GM04504 (cell line): ENCODE measurements around the gene GLIPR2.
A peak's percentile ranks its signal among the peaks of the same experiment; 100 is the strongest.
"Not testable (repeated sequence)": the region's sequence is repeated elsewhere in the genome, so short reads cannot be mapped to it uniquely, and the experiment has no call there.

ENCODE experiments used
- DNase-seq: peaks from one replicate; pipeline ENCODE4 v3.0.0-alpha.2; 2012; ENCODE audit warnings: low read depth

The GLIPR2 gene

DNA sequence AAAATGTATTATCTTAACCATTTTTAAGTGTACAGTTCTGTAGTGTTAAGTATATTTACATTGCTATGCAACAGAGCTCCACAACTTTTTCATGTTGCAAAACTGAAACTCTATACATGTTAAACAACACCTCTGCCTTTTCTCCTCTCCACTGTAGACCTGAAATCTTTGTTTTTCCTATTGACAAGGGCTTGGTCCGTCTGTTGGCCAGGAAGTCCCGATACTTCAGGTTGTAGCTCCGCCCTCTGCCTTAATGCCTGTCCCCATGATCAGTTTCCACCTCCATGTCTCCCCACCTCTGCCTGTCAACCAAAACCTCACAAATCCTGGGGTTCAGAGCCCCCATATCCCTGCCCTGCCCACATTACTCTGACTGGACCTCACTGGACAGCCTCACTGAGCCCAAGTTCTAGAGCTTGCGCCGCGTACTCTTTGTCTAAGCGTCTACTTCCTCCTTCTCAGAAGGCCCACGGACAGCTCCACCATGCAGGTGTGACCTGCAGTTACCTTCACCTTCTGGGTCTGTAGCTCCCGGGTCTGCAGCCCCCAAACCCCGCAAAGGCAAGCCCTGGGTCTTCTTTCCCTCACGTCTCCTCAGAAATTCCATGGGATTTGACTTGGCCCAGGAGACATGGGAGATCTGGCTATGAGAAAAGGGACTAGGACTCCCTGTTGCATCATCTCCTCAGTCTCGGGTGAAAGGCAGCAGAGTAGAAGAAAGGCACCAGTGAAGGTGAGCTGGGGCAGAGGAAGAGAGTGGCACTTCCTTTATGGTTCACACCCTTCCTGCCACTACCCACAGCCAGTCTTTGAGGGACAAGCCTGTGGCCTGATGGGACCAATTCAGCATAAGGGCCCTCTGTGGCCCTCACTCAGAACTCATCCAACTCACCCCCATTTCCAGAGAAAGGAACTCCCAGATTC lies 8.0 kb downstream of the GLIPR2 start:
- no peak for DNase-seq

DNA sequence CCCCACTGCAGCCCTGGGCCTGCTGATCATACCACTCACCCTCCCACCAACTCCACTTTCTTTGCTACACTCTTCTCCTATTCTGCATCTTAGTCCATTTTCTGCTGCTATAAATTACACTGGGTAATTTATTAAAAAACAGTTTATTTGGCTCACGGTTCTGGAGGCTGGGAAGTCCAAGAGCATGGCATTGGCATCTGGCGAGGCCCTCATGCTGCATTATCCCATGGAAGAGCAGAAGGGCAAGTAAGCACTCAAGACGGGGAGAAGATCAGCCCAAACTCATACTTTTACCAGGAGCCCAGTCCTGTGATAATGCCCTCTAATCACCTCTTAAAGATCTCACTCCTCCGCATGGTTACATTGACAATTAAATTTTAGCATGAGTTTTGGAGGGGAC lies 9.4 kb downstream of the GLIPR2 start:
- no peak for DNase-seq

DNA sequence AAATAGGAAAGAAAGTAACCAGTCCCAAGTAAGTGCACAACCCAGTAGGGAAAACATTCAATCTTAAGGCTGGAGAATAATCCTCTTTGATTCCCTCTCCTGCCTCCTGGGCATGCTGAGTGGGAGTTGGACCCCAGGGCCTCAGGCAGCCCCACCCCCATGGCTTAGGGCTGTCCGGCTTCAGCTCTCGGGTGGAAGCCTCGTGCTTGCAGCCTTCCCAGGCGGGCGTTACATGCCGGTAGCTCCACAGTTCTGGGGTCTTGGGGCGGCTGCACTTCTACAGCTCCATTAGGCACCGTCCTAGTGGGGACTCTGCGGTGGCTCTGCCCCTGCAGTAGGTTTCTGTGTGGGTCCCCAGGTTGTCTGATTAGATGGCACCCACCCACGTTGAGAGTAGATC lies 10.1 kb downstream of the GLIPR2 start:
- no peak for DNase-seq

DNA sequence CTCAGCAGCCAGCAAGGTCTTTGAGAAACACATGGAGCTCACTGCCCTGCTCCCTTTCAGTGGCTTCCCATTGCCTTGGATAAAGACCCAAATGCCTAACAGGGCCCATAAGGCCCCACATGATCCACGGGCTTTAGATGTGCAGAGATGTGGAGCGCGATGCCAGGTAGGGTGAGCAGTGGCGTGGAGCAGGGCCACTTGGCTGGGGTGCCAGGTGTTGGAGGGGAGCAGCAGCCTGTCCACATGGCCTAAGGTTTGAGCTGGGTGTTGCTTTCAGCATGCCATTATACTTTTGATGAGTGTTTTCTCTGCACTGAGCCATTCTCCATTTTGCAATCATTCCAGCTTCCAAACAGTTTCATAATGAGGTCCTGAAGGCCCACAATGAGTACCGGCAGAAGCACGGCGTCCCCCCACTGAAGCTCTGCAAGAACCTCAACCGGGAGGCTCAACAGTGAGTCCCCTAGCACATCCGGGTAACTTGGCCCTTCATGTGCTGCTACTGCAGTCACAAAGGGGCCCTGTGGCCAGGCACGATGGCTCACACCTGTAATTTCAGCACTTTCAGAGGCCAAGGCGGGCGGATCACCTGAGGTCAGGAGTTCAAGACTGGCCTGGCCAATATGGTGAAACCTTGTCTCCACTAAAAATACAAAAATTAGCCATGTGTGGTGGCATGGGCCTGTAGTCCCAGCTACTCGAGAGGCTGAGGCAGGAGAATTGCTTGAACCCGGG lies 11.1 kb downstream of the GLIPR2 start:
- DNase-seq, result no peak

DNA sequence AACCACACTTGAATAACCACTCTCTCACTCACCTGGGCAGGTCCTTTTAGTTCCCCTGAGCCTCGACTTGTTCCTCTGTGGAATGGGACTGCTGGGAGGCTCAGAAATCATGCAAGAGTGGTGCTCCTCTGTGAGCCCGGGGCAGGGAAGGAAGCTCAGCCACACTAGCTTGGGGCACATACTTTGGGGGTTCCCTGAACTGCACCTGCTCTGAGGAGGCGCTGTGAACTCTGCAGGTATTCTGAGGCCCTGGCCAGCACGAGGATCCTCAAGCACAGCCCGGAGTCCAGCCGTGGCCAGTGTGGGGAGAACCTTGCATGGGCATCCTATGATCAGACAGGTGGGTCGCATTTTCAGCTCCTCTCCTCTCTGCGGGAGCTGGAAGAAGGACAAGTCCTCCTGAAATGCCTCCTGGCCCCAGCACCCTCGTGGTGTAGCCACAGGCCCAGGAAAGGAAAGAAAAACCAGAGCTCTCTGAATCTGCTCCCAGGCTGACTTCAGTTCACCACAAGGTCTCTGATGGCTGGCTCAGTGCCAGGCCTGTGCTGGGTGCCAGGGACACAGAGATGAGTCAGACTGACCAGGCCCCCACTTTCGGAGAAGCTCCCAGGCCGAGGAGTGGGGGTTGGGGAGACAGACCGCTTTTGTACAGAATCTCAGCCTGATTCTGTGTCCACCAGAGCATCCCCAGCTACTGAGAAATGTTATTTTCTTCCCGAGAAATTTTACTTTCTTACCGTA lies 11.9 kb downstream of the GLIPR2 start:
- DNase-seq, result peak; percentile 96

DNA sequence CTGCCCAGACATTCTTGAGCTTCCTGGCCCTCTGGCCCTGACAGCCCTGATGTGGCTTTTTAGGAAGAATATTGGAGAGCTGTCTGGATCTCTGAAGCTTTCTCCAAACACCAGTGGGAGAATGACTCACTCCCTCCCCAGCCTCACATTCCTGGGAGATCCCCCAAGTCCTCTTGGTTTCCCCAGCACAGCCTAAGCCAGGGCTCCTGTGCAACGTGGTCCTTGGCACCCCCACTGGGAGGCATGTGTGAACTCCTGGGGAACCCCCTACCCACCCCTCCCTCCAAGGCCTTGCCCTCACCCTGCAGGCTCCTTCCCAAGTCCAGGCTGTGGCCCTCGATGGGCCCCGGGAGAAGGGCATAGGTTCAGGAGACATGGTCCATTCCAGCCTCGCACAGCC lies 12.7 kb downstream of the GLIPR2 start:
- DNase-seq, result no peak

DNA sequence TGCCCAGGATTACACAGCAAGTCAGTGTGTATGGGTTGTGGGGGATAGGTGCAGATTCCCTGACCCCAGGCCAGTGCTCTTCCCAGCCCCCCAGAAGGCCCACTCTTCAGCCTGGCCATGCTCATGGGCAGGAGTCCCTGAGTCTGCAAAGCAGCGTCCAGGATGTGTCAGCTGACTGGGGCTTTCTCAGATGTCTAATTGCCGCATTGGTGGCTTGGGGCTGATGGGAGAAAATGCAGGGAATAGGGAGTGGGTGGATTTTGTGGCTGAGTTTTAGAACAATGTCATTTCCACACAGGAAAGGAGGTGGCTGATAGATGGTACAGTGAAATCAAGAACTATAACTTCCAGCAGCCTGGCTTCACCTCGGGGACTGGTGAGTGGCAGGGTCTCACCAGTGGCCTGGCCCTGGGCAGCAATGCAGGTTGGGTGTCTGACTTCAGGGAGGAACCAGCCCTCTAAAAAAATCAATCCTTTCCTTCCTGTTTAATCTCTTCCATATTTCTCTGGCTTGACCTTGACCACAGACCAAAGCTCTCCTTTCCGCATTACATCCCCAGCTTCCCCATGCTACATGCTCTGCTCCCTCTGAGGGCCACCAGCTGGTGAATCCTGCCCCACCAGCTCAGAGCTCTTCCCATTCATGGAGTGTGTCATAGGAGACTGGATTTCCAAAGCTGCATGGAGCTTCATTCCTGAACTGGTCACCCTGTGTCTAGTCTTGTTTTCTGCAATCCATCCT lies 14.2 kb downstream of the GLIPR2 start:
- no peak for DNase-seq

DNA sequence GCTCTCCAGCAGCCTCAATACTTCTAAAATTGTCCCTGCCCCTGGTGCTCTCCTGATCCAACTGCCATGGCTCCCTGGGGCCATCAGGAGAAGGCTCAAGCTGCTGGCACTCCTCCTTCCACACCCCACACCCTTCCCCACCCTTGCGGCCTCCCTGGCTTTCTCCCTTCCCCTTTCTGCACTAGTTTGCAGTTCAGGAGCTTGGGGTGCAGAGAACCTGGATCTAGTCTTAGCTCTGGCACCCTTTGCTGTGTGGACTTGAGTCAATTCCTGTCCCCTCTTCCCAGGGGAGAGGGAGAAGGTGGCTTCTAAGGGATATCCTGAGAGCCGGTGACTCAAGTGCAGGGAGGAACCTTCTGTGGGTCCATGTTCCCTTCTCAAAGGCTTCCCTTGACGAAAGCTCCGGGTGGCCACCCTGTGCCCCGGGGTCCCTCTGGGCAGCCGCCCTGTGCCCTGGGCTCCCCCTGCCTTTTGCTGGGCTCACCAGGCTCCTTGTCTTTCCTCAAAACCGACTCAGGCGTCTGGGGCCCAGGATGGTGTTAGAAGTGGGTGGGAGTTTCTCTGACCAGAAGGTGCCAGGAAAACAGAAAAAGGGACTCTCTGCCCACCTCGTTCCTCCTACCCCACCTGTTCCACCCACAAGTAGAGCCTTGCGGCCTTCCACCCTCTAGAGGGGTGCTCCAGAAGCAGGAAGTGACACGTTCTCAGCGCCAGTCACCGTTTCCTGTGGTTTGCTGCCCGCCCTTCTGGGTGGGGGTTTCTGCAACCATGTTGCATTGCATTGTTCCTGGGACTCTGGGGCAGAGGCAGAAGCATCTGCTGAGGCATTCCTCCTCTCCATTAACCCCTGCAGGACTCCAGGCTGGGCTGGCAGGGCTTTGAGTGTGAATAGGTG lies 15.0 kb downstream of the GLIPR2 start:
- no peak for DNase-seq

DNA sequence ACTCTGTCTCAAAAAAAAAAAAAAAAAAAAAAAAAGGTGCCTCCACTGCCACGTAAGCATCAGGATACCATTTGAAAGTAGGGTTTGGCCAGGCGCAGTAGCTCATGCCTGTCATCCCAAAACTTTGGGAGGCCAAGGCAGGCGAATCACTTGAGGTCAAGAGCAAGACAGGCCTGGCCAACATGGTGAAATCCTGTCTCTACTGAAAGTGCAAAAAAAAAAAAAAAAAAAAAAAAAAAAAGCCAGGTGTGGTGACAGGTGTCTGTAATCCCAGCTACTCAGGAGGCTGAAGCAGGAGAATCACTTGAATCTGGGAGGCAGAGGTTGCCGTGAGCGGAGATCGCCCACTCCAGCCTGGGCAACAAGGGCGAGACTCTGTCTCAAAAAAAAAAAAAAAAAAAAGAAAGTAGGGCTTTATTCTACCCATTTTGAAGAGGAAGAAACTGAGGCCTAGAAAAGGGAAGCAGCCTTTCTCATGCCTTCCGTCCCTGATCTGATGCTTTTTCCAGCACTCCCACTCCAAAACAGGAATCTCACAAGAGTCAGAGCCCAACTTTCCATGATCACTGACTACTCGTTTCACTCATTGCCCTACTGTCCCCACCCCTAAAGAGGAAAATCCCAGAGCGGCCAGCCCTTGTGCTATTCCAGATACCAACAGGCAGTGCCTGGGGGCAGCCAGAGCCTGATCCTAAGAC lies 16.4 kb downstream of the GLIPR2 start:
- no peak for DNase-seq

DNA sequence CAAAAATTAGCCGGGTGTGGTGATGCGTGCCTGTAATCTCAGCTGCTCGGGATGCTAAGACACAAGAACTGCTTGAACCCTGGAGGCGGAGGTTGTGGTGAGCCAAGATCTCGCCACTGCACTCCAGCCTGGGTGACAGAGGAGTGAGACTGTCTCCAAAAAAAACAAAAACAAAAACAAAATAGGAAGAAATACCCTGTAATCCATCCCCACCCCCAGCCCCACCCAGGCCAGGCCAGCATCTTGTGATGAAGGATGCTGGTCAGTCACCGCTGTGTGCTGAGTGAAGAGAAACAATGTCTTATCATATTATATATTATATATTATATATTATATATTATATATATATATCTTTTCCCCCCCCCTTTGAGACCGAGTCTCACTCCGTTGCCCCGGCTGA lies 17.2 kb downstream of the GLIPR2 start:
- no peak for DNase-seq

DNA sequence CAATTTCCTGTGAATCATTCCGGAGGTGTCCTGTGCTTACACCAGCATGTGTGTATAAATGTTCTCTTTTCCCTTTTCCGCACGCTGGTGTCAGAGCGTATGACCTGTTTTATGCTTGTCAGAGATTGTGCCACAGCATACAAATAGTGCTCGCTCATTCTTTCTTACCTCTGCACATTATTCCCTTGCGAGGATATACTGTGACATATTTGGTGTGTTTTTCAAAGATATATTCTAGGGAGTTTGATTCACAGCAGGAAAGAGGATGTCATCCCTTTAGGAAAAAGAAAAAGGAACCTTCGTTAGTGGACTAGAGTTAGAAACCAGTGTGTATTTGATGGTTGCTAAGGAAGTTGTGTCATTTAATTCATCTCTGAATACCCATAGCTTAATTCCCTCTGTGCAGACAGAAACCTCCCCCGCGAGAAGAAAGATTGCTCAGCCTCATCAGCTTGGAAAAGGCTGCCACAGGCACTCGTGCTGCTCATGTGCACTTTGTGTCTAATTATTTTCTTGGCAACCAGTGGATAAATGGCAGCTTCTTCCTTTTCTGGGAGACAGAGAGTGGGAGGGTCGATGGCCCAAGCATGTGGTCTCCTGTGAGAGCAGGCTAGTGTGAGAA lies 17.9 kb downstream of the GLIPR2 start:
- DNase-seq, result no peak

DNA sequence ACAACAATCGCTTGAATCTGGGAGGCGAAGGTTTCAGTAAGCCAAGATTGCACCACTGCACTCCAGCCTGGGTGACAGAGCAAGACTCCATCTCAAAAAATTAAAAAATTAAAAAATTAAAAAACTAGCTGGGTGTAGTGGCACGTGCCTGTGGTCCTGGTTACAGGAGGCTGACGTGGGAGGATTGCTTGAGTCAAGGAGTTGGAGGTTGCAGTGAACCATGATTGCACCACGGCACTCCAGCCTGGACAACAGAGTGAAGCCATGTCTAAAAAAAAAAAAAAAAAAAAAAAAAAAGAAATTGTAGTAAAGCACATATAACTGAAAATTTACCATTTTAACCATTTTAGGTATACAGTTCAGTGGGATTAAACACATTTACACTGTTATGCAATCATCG lies 19.6 kb downstream of the GLIPR2 start:
- DNase-seq, result no peak

DNA sequence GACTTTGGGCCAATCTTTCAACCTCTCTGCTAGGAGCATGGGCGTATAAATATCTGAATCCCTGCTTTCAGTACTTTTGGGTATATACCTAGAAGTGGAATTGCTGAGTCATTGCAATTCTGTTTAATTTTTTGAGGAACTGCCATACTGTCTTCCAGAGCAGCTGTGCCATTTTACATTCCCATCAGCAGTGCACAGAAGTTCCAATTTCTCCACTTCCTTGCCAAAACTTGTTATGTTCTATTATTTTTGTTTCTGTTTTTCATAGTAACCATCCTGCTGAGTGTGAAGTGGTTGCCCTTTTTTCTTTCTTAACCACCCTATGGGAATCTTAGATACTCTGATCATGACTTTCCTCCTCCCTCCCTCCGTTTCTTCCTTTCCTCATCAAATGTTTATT lies 21.6 kb downstream of the GLIPR2 start:
- DNase-seq, result no peak

DNA sequence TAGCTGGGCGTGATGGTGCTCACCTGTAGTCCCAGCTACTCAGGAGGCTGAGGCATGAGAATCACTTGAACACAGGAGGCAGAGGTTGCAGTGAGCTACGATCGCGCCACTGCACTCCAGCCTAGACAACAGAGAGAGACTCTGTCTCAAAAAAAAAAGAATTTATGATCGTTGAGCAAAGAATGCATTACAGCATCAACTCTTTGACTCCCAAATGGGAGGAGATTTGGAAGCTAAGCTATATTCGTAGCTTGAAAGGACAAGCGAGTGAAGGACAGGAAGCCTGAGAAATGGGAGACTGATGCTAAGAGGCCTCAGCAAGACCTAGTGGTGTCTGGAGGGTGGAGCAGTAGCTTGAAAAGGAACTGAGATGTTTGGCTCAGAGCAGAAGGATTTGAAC lies 22.4 kb downstream of the GLIPR2 start:
- no peak for DNase-seq

DNA sequence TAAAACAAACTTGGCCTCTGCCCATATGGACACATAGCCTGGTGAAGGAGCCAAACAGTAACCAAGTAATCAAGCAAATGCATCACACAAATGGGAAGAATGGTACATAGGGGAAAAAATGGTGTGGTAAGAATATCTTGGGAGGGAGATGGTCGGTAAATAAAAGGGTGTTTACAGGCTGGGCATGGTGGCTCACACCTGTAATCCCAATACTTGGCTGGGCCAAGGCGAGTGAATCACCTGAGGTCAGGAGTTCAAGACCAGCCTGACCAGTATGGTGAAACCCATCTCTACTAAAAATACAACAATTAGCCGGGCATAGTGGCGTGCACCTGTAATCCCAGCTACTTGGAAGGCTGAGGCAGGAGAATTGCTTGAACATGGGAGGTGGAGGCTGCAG lies 23.0 kb downstream of the GLIPR2 start:
- DNase-seq, result not testable (repeated sequence)

DNA sequence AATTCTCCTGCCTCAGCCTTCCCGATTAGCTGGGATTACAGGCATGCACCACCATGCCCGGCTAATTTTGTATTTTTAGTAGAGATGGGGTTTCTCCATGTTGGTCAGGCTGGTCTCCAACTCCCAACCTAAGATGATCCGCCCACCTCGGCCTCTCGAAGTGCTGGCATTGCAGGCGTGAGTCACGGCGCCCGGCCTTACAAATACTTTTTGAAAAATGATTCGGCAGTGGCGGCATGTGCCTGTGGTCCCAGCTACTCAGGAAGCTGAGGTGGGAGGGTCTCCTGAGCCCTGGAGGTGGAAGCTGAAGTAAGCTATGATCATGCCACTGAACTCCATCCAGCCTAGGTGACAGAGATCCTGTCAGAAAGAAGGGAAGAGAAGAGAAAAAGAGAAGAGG lies 23.6 kb downstream of the GLIPR2 start:
- DNase-seq, result not testable (repeated sequence)

DNA sequence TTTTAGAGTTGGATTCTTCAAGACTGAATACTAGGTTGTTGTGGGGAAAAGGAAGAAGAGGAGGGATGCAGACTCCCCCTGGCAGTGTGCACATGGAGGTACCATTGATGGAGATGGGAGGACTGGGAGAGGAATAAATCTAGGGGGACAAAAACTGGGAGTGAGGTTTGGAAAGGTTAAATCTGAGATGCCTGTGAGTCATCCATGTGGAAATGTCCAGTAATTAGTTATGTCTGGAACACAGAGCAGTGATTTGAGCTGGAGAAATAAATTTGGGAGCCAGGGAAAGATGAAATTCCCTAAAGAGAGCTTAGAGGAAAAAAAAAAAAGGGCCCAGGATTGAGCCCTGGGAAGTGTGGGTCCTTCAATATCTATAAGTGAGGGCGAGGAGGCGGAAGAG lies 24.7 kb downstream of the GLIPR2 start:
- no peak for DNase-seq

DNA sequence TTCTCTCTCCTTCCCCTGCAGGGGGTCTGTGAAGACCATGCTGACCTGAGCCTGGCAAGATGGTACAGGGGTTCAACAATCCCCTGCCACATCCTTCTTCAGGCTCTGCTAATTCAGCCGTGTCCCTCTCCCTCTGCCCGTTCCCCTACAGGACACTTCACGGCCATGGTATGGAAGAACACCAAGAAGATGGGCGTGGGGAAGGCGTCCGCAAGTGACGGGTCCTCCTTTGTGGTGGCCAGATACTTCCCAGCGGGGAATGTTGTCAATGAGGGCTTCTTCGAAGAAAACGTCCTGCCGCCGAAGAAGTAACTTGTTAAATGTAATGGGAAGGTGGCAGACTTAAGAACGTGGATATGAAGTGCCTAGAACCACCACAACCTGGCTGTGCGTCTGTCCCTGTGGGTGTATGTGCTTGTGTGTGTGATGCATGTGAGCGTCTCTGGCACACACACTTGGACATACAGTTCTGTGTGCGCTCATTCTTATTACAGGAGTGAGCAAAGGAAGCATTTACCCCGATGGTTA lies 25.7 kb downstream of the GLIPR2 start:
- DNase-seq, result no peak

DNA sequence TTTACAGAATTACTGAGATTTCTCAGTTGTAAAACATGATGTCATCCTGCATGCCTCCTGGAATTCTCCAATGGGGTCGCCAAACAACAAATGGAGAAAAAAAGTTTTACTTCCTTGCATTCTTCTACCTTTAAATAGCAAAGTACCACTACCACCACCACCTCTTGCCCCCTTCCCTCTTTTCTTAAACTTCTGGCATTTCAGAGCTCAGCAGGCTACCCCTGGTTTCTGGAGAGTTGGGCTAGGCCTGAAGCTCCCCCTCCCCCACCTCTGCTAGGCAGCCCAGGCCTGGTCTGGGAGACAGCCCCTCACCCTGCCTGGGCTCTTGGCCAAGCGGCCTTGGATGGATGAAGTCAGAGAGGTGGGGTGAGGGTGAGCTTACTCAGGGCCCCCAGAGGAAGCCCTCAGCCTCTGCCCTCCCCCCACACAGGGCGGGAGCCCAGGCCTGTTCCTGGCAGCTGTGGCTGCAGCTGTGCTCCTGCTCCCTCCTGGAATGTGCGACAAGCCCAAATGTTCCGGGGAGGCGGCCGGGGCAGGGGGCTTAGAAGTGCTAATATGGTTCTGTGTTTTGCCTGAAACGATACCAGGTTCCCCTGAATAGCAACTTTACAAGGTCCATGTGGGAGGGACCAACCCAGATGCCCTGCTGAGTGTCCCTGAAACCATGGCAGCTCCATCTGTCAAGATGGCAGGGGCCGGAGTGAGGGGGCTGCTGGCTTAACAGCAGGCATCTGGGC lies 26.7 kb downstream of the GLIPR2 start:
- no peak for DNase-seq
